RWPE2 (cell line): ENCODE results near the gene NAT9.

Experiments used
- ATAC-seq: fragments of 200-7000 bp; cut with Tn5 transposase; 3 replicates; pipeline ENCODE4 v1.9.1; 2021; ENCODE audit warnings: low read depth
- DNase-seq: peaks from one replicate; pipeline ENCODE4 v3.0.0-alpha.2; 2020; ENCODE audit warnings: low spot score
- H3K27ac ChIP-seq: fragments of 450-650 bp; 2 replicates; pipeline ENCODE4 v1.5.1; 2017; ENCODE audit warnings: mild to moderate bottlenecking; ENCODE audit not compliant: poor library complexity, severe bottlenecking
- H3K27me3 ChIP-seq: fragments of 250-450 bp; sonication (Bioruptor Pico); 2 replicates; pipeline ENCODE4 v1.5.1; 2021; ENCODE audit warnings: mild to moderate bottlenecking, moderate library complexity; ENCODE audit not compliant: insufficient read depth, poor library complexity, severe bottlenecking
- H3K36me3 ChIP-seq: fragments of 250-450 bp; sonication (Bioruptor Pico); 2 replicates; pipeline ENCODE4 v1.5.1; 2020; ENCODE audit warnings: low read depth, mild to moderate bottlenecking, moderate library complexity
- H3K4me1 ChIP-seq: fragments of 250-450 bp; sonication (Bioruptor Pico); 2 replicates; pipeline ENCODE4 v1.5.1; 2021; ENCODE audit warnings: mild to moderate bottlenecking, moderate library complexity; ENCODE audit not compliant: insufficient read depth, poor library complexity, severe bottlenecking
- H3K4me3 ChIP-seq: fragments of 250-450 bp; sonication (Bioruptor Pico); 2 replicates; pipeline ENCODE4 v1.5.1; 2021; ENCODE audit warnings: mild to moderate bottlenecking, moderate library complexity; ENCODE audit not compliant: severe bottlenecking
- H3K9me3 ChIP-seq: fragments of 250-450 bp; sonication (Bioruptor Pico); 2 replicates; pipeline ENCODE4 v1.5.1; 2021; ENCODE audit warnings: mild to moderate bottlenecking, moderate library complexity; ENCODE audit not compliant: severe bottlenecking
- CTCF ChIP-seq: fragments of 450-650 bp; IDR thresholded peaks from one replicate; pipeline ENCODE4 v1.5.1; 2017; ENCODE audit warnings: mild to moderate bottlenecking, moderate library complexity; ENCODE audit not compliant: poor library complexity, severe bottlenecking

Gene NAT9

GRCh38 chr17:74752822-74753401 lies 23.2 kb downstream of the NAT9 start:
- no peak for ATAC-seq
- peaks cover 10% of the 10 kb centered on the region for H3K36me3 ChIP-seq
- peaks cover 12% of the 10 kb centered on the region for H3K4me1 ChIP-seq
- no peak overlapping the region for H3K4me3 ChIP-seq
- H3K27me3 ChIP-seq: no peaks in the 10 kb centered on the region
- H3K9me3 ChIP-seq: no peaks in the 10 kb centered on the region
- H3K27ac ChIP-seq: no peak overlapping the region
- DNase-seq: no peak
- TF ChIP-seq CTCF: no peak

DNA sequence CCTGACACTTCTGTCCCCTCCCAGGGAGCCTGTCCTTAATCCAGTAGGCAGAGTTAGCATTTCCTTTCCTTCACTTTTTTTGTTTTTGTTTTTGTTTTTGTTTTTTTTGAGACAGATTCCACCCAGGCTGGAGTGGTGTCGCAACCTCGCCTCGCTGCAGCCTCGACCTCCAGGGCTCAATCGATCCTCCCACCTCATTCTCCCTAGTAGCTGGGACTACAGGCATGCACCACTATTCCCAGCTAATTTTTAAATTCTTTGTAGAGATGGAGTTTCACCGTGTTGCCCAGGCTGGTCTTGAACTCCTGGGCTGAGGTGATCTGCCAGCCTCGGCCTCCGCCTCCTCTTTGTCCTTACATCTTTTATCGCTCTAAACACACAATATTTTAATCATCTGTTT lies 23.7 kb downstream of the NAT9 start:
- TF ChIP-seq CTCF: no peak
- no peak for ATAC-seq
- Histone ChIP-seq H3K36me3 (peaks cover 10% of the 10 kb centered on the region), H3K4me1 (peaks cover 7% of the 10 kb centered on the region), H3K9me3 (no peaks in the 10 kb centered on the region), H3K4me3 (no peak overlapping the region), H3K27ac (no peak overlapping the region), H3K27me3 (no peaks in the 10 kb centered on the region)
- DNase-seq: no peak

DNA sequence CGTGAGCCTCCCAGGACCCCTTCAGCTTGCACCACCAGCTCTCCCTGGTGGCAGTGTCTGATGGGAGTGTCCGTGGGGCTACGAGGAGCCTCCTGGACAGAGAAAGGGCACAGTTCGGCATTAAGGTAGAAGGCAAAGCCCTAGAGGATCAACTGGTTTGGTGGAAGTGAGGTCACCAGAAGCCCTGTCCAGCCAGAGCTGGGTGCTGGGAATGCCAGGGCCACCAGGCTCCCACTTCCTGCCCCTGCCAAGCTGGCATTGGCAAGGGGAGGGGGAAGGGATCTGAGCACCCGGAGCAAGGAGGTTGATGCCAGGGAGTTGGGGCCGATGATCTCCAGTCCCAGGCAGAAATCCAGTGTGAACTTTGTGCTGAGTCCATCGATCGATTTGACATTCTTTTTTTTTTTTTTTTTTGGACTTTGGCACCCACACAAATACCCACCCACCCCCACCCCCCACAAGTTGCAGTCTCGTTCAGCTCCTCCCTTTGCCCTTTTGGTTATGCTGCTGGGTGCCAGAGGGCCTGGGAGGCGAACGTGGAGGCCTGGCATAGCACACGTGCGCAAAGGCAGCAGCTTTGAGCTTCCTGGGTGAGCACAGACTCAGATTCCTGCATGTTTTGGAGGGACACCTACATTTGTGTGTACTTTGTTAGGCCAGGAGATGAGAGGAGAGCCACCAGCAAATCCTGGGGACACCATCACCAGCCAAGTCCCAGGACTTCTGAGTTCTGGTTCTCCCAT lies 25.6 kb downstream of the NAT9 start:
- Histone ChIP-seq H3K27ac (peak overlapping the region; percentile 13), H3K36me3 (peaks cover 10% of the 10 kb centered on the region), H3K27me3 (no peaks in the 10 kb centered on the region), H3K4me1 (peaks cover 2% of the 10 kb centered on the region), H3K4me3 (peak overlapping the region; percentile 63), H3K9me3 (no peaks in the 10 kb centered on the region)
- no peak for ATAC-seq
- no peak for DNase-seq
- no peak for TF ChIP-seq CTCF

GRCh38 chr17:74750039-74750326 lies 26.2 kb downstream of the NAT9 start:
- Histone ChIP-seq H3K36me3 (peaks cover 10% of the 10 kb centered on the region), H3K4me3 (peak overlapping the region; percentile 63), H3K4me1 (peaks cover 2% of the 10 kb centered on the region), H3K9me3 (no peaks in the 10 kb centered on the region), H3K27me3 (no peaks in the 10 kb centered on the region), H3K27ac (peak overlapping the region; percentile 13)
- DNase-seq: no peak
- ATAC-seq: no peak
- TF ChIP-seq CTCF: no peak
